OCI-LY3 (cell line): Measurements from ENCODE around the gene CEP85L.

Experiments
- EZH2phosphoT487 ChIP-seq: fragments of 200-600 bp; shearing (Covaris generic); IDR thresholded peaks from 2 replicates; pipeline ENCODE4 v1.6.1; 2018; ENCODE audit warnings: antibody characterized with exemption, mixed run types, low read depth
- TF ChIP-seq, protein P1 (sequence below): fragments of 200-600, 300-600 bp; sonication (generic); IDR thresholded peaks from 2 replicates; pipeline ENCODE4 v1.5.1; 2014; ENCODE audit warnings: antibody characterized with exemption, low read length, low read depth

DNA sequence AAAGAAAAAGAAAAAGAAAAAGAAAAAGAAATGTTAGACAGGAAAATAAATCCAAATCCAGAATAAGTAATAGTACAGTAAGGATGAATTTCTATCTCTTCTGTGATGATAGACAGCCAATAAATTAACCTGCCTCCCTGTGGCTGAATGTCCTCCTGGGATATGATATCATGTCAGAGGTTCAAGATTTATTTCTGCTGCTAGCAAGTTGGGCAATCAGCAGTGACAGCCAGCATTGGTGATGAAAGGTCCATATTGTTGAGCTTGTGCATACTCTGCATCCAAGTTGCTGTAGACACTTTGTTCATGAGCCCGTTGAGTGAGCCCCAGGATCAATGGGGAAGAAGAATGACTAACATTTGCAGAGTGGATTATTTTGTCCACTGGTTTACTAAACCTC lies 44.9 kb upstream of the CEP85L start:
- TF ChIP-seq, protein P1, sequence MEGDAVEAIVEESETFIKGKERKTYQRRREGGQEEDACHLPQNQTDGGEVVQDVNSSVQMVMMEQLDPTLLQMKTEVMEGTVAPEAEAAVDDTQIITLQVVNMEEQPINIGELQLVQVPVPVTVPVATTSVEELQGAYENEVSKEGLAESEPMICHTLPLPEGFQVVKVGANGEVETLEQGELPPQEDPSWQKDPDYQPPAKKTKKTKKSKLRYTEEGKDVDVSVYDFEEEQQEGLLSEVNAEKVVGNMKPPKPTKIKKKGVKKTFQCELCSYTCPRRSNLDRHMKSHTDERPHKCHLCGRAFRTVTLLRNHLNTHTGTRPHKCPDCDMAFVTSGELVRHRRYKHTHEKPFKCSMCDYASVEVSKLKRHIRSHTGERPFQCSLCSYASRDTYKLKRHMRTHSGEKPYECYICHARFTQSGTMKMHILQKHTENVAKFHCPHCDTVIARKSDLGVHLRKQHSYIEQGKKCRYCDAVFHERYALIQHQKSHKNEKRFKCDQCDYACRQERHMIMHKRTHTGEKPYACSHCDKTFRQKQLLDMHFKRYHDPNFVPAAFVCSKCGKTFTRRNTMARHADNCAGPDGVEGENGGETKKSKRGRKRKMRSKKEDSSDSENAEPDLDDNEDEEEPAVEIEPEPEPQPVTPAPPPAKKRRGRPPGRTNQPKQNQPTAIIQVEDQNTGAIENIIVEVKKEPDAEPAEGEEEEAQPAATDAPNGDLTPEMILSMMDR = no peak
- TF ChIP-seq EZH2phosphoT487 = no peak
